Vagina (tissue), 2 donors: ENCODE data around the gene SYS1. TPM values are rescaled to one million over a fixed set of nuclear protein-coding genes. Genes with fewer than 3 reads are reported as not detected.

ENCODE experiments used
- DNase-seq, 2 donors: peaks; one replicate each; pipeline ENCODE4 v3.0.0-alpha.2; 2017; ENCODE audit errors: extremely low spot score in 2 of 2
- H3K27ac ChIP-seq: fragments of 200-600 bp; sonication (generic); one replicate; pipeline ENCODE4 v1.5.1; 2019
- H3K27me3 ChIP-seq: fragments of 200-600 bp; sonication (generic); one replicate; pipeline ENCODE4 v1.5.1; 2019
- H3K36me3 ChIP-seq, 2 donors: fragments of 200-600 bp; sonication (generic); one replicate each; pipeline ENCODE4 v1.5.1; 2017 to 2019
- H3K4me1 ChIP-seq: fragments of 200-600 bp; sonication (generic); one replicate; pipeline ENCODE4 v1.5.1; 2019
- H3K4me3 ChIP-seq, 2 donors: fragments of 200-600 bp; sonication (generic); 1 replicate in 1 of 2; 2 replicates in 1 of 2; pipeline ENCODE4 v1.5.1; 2016 to 2019
- H3K9me3 ChIP-seq: fragments of 200-600 bp; sonication (generic); one replicate; pipeline ENCODE4 v1.5.1; 2019
- POLR2A ChIP-seq, 2 donors: fragments of 450-650 bp; IDR thresholded peaks; one replicate each; pipeline ENCODE4 v1.6.1; 2017; ENCODE audit warnings: antibody characterized with exemption in 2 of 2, mild to moderate bottlenecking in 2 of 2, moderate library complexity in 2 of 2
- POLR2AphosphoS5 ChIP-seq, 2 donors: sonication (generic); formaldehyde crosslinking; IDR thresholded peaks; one replicate each; pipeline ENCODE4 v1.9.0; 2017; ENCODE audit warnings: antibody characterized with exemption in 2 of 2, mild to moderate bottlenecking in 2 of 2, low read depth in 1 of 2; ENCODE audit not compliant: insufficient read depth in 1 of 2
- intact Hi-C: fragments of 100-400 bp; cut with DNase I; formaldehyde crosslinking; loops from one replicate; pipeline ENCODE4 v1.15.1; 2023
- total RNA-seq: library from RNA; depleted of rRNA; stranded (reverse); fragments of >200 nt; gene quantifications from one replicate; pipeline ENCODE4 v1.2.3, GENCODE V29; 2016
- TF ChIP-seq, protein P1 (sequence below), 3 experiments: fragments of 450-650 bp in 2 of 3; fragments of 200-600 bp in 1 of 3; sonication (generic) in 1 of 3; IDR thresholded peaks; one replicate each; pipeline ENCODE4 v1.5.1; 2017 to 2019; ENCODE audit warnings: antibody characterized with exemption in 3 of 3, mild to moderate bottlenecking in 2 of 3, moderate library complexity in 2 of 3

SYS1 gene
- total RNA-seq, 1 donor from 2014 or later, result 44.9 TPM

GRCh38 chr20:45372241-45372640 is 9.3 kb downstream of the SYS1 start:
- Histone ChIP-seq H3K27ac (peak overlapping the region; percentile 83), H3K4me3 (no peak overlapping the region), H3K27me3 (no peaks in the 10 kb centered on the region), H3K9me3 (no peaks in the 10 kb centered on the region), H3K4me1 (peaks cover 16% of the 10 kb centered on the region), H3K36me3 (peaks cover 0 to 11% of the 10 kb centered on the region in 2 donors)
- intact Hi-C loops, result loop anchor here (5.0 kb wide), 1 partner anchor 60 kb away; no protein-coding TSS in a partner anchor
- TF ChIP-seq POLR2AphosphoS5 (IDR thresholded peaks at IDR 0.05; ENCODE audit: insufficient read depth in 1 of 2, low read depth in 1 of 2) (no peak), POLR2A (IDR thresholded peaks at IDR 0.05) (no peak)
- TF ChIP-seq, protein P1, sequence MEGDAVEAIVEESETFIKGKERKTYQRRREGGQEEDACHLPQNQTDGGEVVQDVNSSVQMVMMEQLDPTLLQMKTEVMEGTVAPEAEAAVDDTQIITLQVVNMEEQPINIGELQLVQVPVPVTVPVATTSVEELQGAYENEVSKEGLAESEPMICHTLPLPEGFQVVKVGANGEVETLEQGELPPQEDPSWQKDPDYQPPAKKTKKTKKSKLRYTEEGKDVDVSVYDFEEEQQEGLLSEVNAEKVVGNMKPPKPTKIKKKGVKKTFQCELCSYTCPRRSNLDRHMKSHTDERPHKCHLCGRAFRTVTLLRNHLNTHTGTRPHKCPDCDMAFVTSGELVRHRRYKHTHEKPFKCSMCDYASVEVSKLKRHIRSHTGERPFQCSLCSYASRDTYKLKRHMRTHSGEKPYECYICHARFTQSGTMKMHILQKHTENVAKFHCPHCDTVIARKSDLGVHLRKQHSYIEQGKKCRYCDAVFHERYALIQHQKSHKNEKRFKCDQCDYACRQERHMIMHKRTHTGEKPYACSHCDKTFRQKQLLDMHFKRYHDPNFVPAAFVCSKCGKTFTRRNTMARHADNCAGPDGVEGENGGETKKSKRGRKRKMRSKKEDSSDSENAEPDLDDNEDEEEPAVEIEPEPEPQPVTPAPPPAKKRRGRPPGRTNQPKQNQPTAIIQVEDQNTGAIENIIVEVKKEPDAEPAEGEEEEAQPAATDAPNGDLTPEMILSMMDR (IDR thresholded peaks at IDR 0.05), result no peak
- peak in 1 of 2 donors; percentile 74 for DNase-seq

DNA sequence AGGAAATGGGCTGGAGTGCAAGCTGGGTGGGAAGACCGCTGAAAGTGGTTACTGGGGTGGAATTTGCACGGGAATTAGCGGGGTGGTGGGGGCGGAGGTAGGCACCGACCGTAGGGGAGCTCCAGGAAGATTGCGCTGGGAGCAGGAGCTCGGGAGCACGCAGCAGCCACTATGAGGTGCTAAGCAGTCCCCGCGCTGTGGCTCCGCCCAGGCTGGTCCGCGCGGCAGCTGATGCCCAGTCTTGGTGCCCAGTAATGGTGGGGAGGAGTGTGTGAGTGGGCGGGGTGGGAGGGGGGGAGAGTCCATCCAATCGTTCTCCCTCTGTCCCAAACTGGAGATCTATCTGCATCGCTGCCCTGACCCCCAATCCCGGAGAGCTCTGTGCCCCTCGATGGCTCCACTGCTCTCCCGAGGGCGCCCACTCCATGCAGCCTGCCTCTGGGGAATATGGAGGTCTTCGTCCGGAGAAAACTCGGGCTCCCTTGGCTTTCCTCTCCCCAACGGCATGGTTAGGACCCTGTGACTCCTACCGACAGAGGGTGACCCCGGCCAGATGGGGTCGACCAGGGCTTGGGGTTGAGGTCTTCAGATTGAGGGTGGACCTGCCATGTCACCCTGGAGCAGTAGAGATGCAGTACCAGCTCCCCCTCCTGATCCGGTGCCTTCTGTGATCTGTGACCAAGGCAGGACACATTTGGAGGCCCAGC is 9.8 kb downstream of the SYS1 start:
- peaks cover 16% of the 10 kb centered on the region for H3K4me1 ChIP-seq
- H3K9me3 ChIP-seq, result no peaks in the 10 kb centered on the region
- intact Hi-C loops, result loop anchor here (5.0 kb wide), 1 partner anchor 60 kb away; no protein-coding TSS in a partner anchor
- H3K36me3 ChIP-seq, result peaks cover 0 to 6% of the 10 kb centered on the region in 2 donors
- no peak for TF ChIP-seq POLR2AphosphoS5 (IDR thresholded peaks at IDR 0.05; ENCODE audit: insufficient read depth in 1 of 2, low read depth in 1 of 2)
- TF ChIP-seq POLR2A (IDR thresholded peaks at IDR 0.05), result no peak
- TF ChIP-seq, protein P1 (IDR thresholded peaks at IDR 0.05), result no peak
- peak overlapping the region; percentile 83 for H3K27ac ChIP-seq
- no peaks in the 10 kb centered on the region for H3K27me3 ChIP-seq
- H3K4me3 ChIP-seq, result peak overlapping the region; percentile 45 to 46
- peak in 1 of 2 donors; percentile 85 for DNase-seq

DNA sequence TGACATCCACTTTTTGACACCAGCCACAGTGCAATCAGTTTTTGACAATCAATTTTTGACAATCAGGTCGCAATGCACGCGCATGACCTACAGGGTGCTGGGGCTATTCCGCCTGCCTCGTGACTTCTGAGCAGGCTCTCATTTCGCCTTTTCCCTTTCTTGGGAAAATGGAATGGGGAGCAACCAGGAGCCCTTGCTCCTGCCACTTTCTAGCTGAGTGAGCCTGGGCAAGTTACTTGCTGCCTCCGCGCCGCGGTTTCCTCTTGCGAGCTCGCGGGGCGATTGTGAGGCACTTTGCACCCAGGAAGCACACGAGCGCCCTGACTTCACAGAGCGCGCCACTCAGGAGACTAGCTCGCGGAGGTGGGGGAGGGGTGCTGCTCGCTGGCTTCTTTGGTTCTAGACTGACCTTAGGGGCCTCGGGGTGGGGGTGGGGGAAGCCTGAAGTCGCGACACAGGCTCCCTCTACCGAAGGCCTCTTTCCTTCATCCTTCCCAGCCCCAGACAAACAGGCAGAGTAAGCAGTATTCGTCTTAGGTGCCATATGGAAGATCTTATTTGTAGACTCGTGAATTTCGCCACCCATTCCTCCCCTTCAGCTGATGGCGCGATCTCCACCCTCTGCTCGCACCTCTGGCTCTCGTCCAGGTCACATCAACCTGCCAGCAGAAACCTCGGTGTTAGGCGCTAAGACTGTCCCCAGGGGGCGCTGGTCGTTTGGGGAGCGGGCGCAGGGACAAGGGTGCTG is 10.6 kb downstream of the SYS1 start:
- Histone ChIP-seq H3K27ac (peak overlapping the region; percentile 83), H3K27me3 (no peaks in the 10 kb centered on the region), H3K4me1 (peaks cover 16% of the 10 kb centered on the region), H3K9me3 (no peaks in the 10 kb centered on the region), H3K4me3 (peak overlapping the region; percentile 45 to 46), H3K36me3 (no peaks in the 10 kb centered on the region)
- peak in 1 of 2 donors; percentile 88 for DNase-seq
- TF ChIP-seq POLR2A (IDR thresholded peaks at IDR 0.05), result no peak
- TF ChIP-seq, protein P1 (IDR thresholded peaks at IDR 0.05), result peak; percentile 49 to 94 (median 76)
- TF ChIP-seq POLR2AphosphoS5 (IDR thresholded peaks at IDR 0.05; ENCODE audit: insufficient read depth in 1 of 2, low read depth in 1 of 2), result peak; percentile 34 to 67
- intact Hi-C loops, result loop anchor here (5.0 kb wide), 1 partner anchor 59 kb away; no protein-coding TSS in a partner anchor

DNA sequence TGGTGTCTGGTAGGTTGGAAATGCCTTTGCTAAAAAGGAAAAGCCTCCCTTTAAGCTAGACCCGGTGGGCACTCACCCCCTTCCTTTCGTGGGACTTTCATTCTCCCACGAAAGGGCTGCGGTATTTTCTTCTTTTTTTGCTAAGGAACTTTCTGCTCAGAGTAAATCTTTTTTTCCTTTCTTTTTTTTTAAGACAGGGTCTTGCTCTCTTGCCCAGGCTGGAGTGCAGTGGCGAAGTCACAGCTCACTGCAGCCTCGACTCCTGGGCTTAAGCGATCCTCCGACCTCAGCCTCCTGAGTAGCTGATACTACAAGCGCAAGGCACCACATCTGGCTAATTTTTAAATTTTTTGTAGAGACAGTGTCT is 11.1 kb downstream of the SYS1 start:
- DNase-seq, result peak in 1 of 2 donors; percentile 65
- peak overlapping the region; percentile 83 for H3K27ac ChIP-seq
- no peaks in the 10 kb centered on the region for H3K9me3 ChIP-seq
- no peak for TF ChIP-seq POLR2A (IDR thresholded peaks at IDR 0.05)
- TF ChIP-seq, protein P1 (IDR thresholded peaks at IDR 0.05), result peak in 1 of 3 experiments; percentile 10
- intact Hi-C loops, result loop anchor here (5.0 kb wide), 1 partner anchor 58 kb away; no protein-coding TSS in a partner anchor
- peaks cover 16% of the 10 kb centered on the region for H3K4me1 ChIP-seq
- no peaks in the 10 kb centered on the region for H3K27me3 ChIP-seq
- H3K4me3 ChIP-seq, result peak overlapping the region; percentile 45 to 46
- no peaks in the 10 kb centered on the region for H3K36me3 ChIP-seq
